Measurements from ENCODE around the gene MIOS.

- TF ChIP-seq CTCF (IDR thresholded peaks at IDR 0.05) (no peak), POLR2A (IDR thresholded peaks at IDR 0.05) (no peak)
Observed at GRCh38 chr7:7552199-7552598, 14.5 kb upstream of the MIOS start.
